IMR-90 (cell line): ENCODE data around the gene CHRNB1. TPM values are rescaled to one million over a fixed set of nuclear protein-coding genes. Genes with fewer than 3 reads are reported as not detected.
"Not testable (repeated sequence)": the region's sequence is repeated elsewhere in the genome, so short reads cannot be mapped to it uniquely, and the experiment has no call there.

Experiments
- ATAC-seq: fragments of 200-7000 bp; cut with Tn5 transposase; 2 replicates; pipeline ENCODE4 v1.9.1; 2020; ENCODE audit warnings: low read depth, mild to moderate bottlenecking, moderate library complexity
- BruUV-seq: library from RNA; stranded (reverse); fragments of 400-500 nt; replicated peaks from 2 replicates; lab custom pipeline; 2021; lab: Mats Ljungman, UMichigan
- CTCF ChIA-PET: fragments of 300-600 bp; formaldehyde crosslinking; extraction: SDS; loops from one replicate; lab custom pipeline; 2021; ENCODE audit warnings: antibody characterized with exemption; lab: Yijun Ruan, JAX
- POLR2A ChIA-PET: fragments of 300-600 bp; sonication (Branson Sonifier 250); formaldehyde crosslinking; loops from one replicate; lab custom pipeline; 2022; ENCODE audit warnings: antibody characterized with exemption; ENCODE audit not compliant: unreplicated experiment; lab: Charles Lee
- DNase-seq: peaks from one replicate; pipeline ENCODE4 v3.0.0; 2013
- H2AFZ ChIP-seq: replicated peaks from 2 replicates; pipeline ENCODE3; 2013; ENCODE audit warnings: low read length, mild to moderate bottlenecking; ENCODE audit not compliant: poor library complexity
- H2AK5ac ChIP-seq: 2 replicates; pipeline ENCODE4 v1.6.1; 2013; ENCODE audit warnings: low read depth, low read length, inconsistent platforms
- H2AK9ac ChIP-seq: replicated peaks from 2 replicates; pipeline ENCODE3; 2013; ENCODE audit warnings: mild to moderate bottlenecking, low read depth, low read length, moderate library complexity; ENCODE audit not compliant: poor library complexity
- H2BK120ac ChIP-seq: 2 replicates; pipeline ENCODE4 v1.6.1; 2013; ENCODE audit warnings: low read depth, low read length, inconsistent platforms
- H2BK15ac ChIP-seq: 3 replicates; pipeline ENCODE4 v1.6.1; 2013; ENCODE audit warnings: low read depth, low read length, inconsistent platforms
- H2BK20ac ChIP-seq: 2 replicates; pipeline ENCODE4 v1.6.1; 2013; ENCODE audit warnings: low read depth, mild to moderate bottlenecking, inconsistent platforms, low read length, moderate library complexity
- H2BK5ac ChIP-seq: 2 replicates; pipeline ENCODE4 v1.6.1; 2013; ENCODE audit warnings: mild to moderate bottlenecking, low read depth, low read length, inconsistent platforms; ENCODE audit not compliant: poor library complexity, severe bottlenecking
- H3K14ac ChIP-seq: replicated peaks from 2 replicates; pipeline ENCODE4 v1.6.1; 2013; ENCODE audit warnings: low read depth, low read length, inconsistent platforms
- H3K18ac ChIP-seq: 2 replicates; pipeline ENCODE4 v1.6.1; 2013; ENCODE audit warnings: low read depth, low read length, control low read depth
- H3K23ac ChIP-seq: 2 replicates; pipeline ENCODE4 v1.6.1; 2013; ENCODE audit warnings: low read depth, low read length, inconsistent platforms
- H3K27ac ChIP-seq: 2 replicates; pipeline ENCODE4 v1.5.1; 2013; ENCODE audit warnings: mild to moderate bottlenecking, control low read depth, low read length; ENCODE audit not compliant: insufficient read depth
- H3K27me3 ChIP-seq: 2 replicates; pipeline ENCODE4 v1.6.1; 2013; ENCODE audit warnings: low read length; ENCODE audit not compliant: control insufficient read depth, insufficient read depth
- H3K36me3 ChIP-seq: 2 replicates; pipeline ENCODE4 v1.6.1; 2013; ENCODE audit warnings: low read length, mixed read lengths; ENCODE audit not compliant: control insufficient read depth, insufficient read depth
- H3K4ac ChIP-seq: 2 replicates; pipeline ENCODE4 v1.6.1; 2013; ENCODE audit warnings: low read depth, low read length, inconsistent platforms
- H3K4me1 ChIP-seq: 2 replicates; pipeline ENCODE4 v1.6.1; 2013; ENCODE audit warnings: low read length, mixed read lengths; ENCODE audit not compliant: control insufficient read depth, insufficient read depth
- H3K4me2 ChIP-seq: 2 replicates; pipeline ENCODE4 v1.6.1; 2013; ENCODE audit warnings: low read depth, mild to moderate bottlenecking, control low read depth, low read length, moderate library complexity
- H3K4me3 ChIP-seq: 2 replicates; pipeline ENCODE4 v1.5.1; 2013; ENCODE audit warnings: low read depth, mild to moderate bottlenecking, control low read depth, low read length, moderate library complexity; ENCODE audit not compliant: insufficient read depth
- H3K56ac ChIP-seq: 2 replicates; pipeline ENCODE4 v1.6.1; 2013; ENCODE audit warnings: low read length, inconsistent platforms; ENCODE audit not compliant: insufficient read depth; ENCODE audit errors: extremely low read depth
- H3K79me1 ChIP-seq, 2 experiments: 2 replicates each; pipeline ENCODE4 v1.6.1; 2013; ENCODE audit warnings: low read length in 2 of 2, inconsistent platforms in 1 of 2, low read depth in 1 of 2
- H3K9ac ChIP-seq: 2 replicates; pipeline ENCODE4 v1.6.1; 2013; ENCODE audit warnings: low read depth, low read length, control low read depth
- H3K9me1 ChIP-seq: 2 replicates; pipeline ENCODE4 v1.6.1; 2013; ENCODE audit warnings: low read length, inconsistent platforms; ENCODE audit not compliant: insufficient read depth
- H3K9me3 ChIP-seq: 2 replicates; pipeline ENCODE4 v1.6.1; 2013; ENCODE audit warnings: low read length; ENCODE audit not compliant: control insufficient read depth, insufficient read depth
- H4K20me1 ChIP-seq: 2 replicates; pipeline ENCODE4 v1.6.1; 2013; ENCODE audit warnings: low read length, inconsistent platforms; ENCODE audit not compliant: insufficient read depth
- H4K5ac ChIP-seq: 2 replicates; pipeline ENCODE4 v1.6.1; 2013; ENCODE audit warnings: mild to moderate bottlenecking, low read depth, low read length, control low read depth
- H4K8ac ChIP-seq, 2 experiments: 2 replicates each; pipeline ENCODE4 v1.6.1; 2013; ENCODE audit warnings: low read depth in 2 of 2, low read length in 2 of 2, control low read depth in 1 of 2, inconsistent platforms in 1 of 2
- H4K91ac ChIP-seq: 2 replicates; pipeline ENCODE4 v1.6.1; 2013; ENCODE audit warnings: low read depth, low read length, inconsistent platforms; ENCODE audit not compliant: insufficient read depth
- WGBS, 2 experiments: methylation state at CpG; one replicate each; pipeline versions ENCODE4 v1.1.5 to v1.1.7; 2013; ENCODE audit warnings: missing lambda C conversion rate in 2 of 2; ENCODE audit not compliant: insufficient read length in 1 of 2; ENCODE audit errors: extremely low coverage in 2 of 2; 5-methylcytosine and 5-hydroxymethylcytosine counted together
- dilution Hi-C: fragments of 300-500 bp; cut with HindIII; formaldehyde crosslinking; loops from one replicate; pipeline ENCODE4 v1.14.3; 2018; ENCODE audit warnings: low sequenced_read_pairs; ENCODE audit not compliant: unreplicated experiment
- in situ Hi-C: fragments of 300-500 bp; cut with MboI; formaldehyde crosslinking; loops from 3 replicates; pipeline ENCODE4 v1.14.3; 2019; ENCODE audit warnings: low sequenced_read_pairs, inconsistent platforms, mixed read lengths
- intact Hi-C: fragments of 100-400 bp; cut with micrococcal nuclease; formaldehyde crosslinking; loops from 2 replicates; pipeline ENCODE4 v1.10.0; 2022
- polyA plus RNA-seq, 3 experiments: library from polyadenylated mRNA; depleted of rRNA; stranded (reverse); fragments of >200 nt; gene quantifications; 2 replicates each; pipeline ENCODE4 v1.2.3, GENCODE V29; 2012; ENCODE audit warnings: low replicate concordance in 1 of 3
- total RNA-seq: library from RNA; depleted of rRNA; stranded (reverse); fragments of >200 nt; gene quantifications from 2 replicates; pipeline ENCODE4 v1.2.3, GENCODE V29; 2012

The CHRNB1 gene
- total and polyA plus RNA-seq, 2 of the 4 experiments (the other 2 are of a cell fraction): 4.3 to 6.0 TPM

DNA sequence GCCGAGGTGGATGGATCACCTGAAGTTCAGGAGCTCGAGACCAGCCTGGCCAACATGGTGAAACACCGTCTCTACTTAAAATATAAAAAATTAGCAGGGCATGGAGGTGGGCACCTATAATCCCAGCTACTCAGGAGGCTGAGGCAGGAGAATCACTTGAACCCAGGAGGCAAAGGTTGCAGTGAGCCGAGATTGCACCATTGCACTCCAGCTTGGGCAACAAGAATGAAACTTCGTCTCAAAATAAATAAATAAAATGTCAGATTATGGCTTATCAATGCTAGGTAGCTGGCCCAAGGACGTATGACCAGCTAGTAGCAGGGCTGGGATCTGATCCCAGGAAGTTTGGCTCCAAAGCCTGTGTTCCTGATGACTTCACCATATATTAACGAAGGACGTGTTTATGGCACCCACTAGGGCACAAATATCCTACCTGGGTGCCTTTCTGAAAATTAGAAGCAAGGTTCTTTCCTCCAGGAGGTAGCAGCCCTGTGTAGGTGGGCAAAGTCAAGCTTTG, 25.7 kb downstream of the CHRNB1 start:
- H4K5ac ChIP-seq, H4K91ac ChIP-seq, H2BK120ac ChIP-seq, POLR2A ChIA-PET, H2AK5ac ChIP-seq, dilution Hi-C loops, H3K4ac ChIP-seq, H3K27ac ChIP-seq, ATAC-seq, H3K9me3 ChIP-seq, H2AFZ ChIP-seq, H3K18ac ChIP-seq, H4K8ac ChIP-seq, H2AK9ac ChIP-seq, in situ Hi-C loops, BruUV-seq, H3K4me3 ChIP-seq, H3K9ac ChIP-seq, H3K27me3 ChIP-seq, H2BK15ac ChIP-seq, H3K4me2 ChIP-seq, H3K14ac ChIP-seq, H2BK5ac ChIP-seq, intact Hi-C loops, H3K23ac ChIP-seq, DNase-seq, H3K56ac ChIP-seq, H2BK20ac ChIP-seq: not testable (repeated sequence)
- peaks cover 19% of the 10 kb centered on the region for H3K36me3 ChIP-seq
- H3K79me1 ChIP-seq: peaks cover 9 to 80% of the 10 kb centered on the region in 2 experiments
- peaks cover 12% of the 10 kb centered on the region; the same call in 1 of the 2 replicates for H3K4me1 ChIP-seq
- 80% methylated on average over 2 of the region's 8 CpGs; no CpG with 5 or more reads in 1 of the 2 experiments for WGBS, 2 experiments
- CTCF ChIA-PET: interaction anchor here (0.7 kb wide), 1 partner anchor 153 kb away, joined by 3 read pairs; no protein-coding TSS in a partner anchor
- peaks cover 90% of the 10 kb centered on the region for H4K20me1 ChIP-seq
- H3K9me1 ChIP-seq: peaks cover 33% of the 10 kb centered on the region
